MM.1S (cell line): Measurements from ENCODE around the gene KCNQ5.

Experiments used
- DNase-seq: peaks from one replicate; pipeline ENCODE4 v3.0.0-alpha.2; 2015
- H2AFZ ChIP-seq: fragments of 300-600 bp; sonication (generic); 2 replicates; pipeline ENCODE4 v1.6.0; 2016; ENCODE audit warnings: antibody characterized with exemption, low read length
- H3F3A ChIP-seq: fragments of 300-600 bp; sonication (generic); 2 replicates; pipeline ENCODE4 v1.6.1; 2016; ENCODE audit warnings: mild to moderate bottlenecking, antibody characterized with exemption, low read length, moderate library complexity, mixed read lengths; ENCODE audit not compliant: insufficient read depth
- H3K27ac ChIP-seq: fragments of 300-600 bp; sonication (generic); 2 replicates; pipeline ENCODE4 v1.5.1; 2016; ENCODE audit warnings: mild to moderate bottlenecking, low read length
- H3K27me3 ChIP-seq: fragments of 300-600 bp; sonication (generic); replicated peaks from 2 replicates; pipeline ENCODE4 v1.6.0; 2016; ENCODE audit warnings: low read length; ENCODE audit not compliant: insufficient read depth
- H3K36me3 ChIP-seq: fragments of 300-600 bp; sonication (generic); replicated peaks from 2 replicates; pipeline ENCODE4 v1.6.1; 2016; ENCODE audit warnings: mild to moderate bottlenecking, low read length, mixed read lengths; ENCODE audit not compliant: insufficient read depth
- H3K4me1 ChIP-seq: fragments of 300-600 bp; sonication (generic); 2 replicates; pipeline ENCODE4 v1.6.1; 2016; ENCODE audit warnings: low read length, mixed read lengths
- H3K4me2 ChIP-seq: fragments of 300-600 bp; sonication (generic); 2 replicates; pipeline ENCODE4 v1.6.0; 2016; ENCODE audit warnings: low read depth, low read length
- H3K4me3 ChIP-seq: fragments of 300-600 bp; sonication (generic); 2 replicates; pipeline ENCODE4 v1.5.1; 2016; ENCODE audit warnings: low read length, mixed read lengths
- H3K79me2 ChIP-seq: fragments of 300-600 bp; sonication (generic); 2 replicates; pipeline ENCODE4 v1.6.1; 2016; ENCODE audit warnings: mixed run types, low read length, mixed read lengths
- H3K9ac ChIP-seq: fragments of 300-600 bp; sonication (generic); 2 replicates; pipeline ENCODE4 v1.6.1; 2016; ENCODE audit warnings: low read length, mixed read lengths
- H3K9me2 ChIP-seq: fragments of 300-600 bp; sonication (generic); replicated peaks from 2 replicates; pipeline ENCODE4 v1.6.1; 2016; ENCODE audit warnings: mild to moderate bottlenecking, low read length, mixed read lengths; ENCODE audit not compliant: insufficient read depth
- H3K9me3 ChIP-seq: fragments of 300-600 bp; sonication (generic); replicated peaks from 2 replicates; pipeline ENCODE4 v1.6.1; 2016; ENCODE audit warnings: mild to moderate bottlenecking, low read length, mixed read lengths; ENCODE audit not compliant: insufficient read depth
- H4K20me1 ChIP-seq: fragments of 300-600 bp; sonication (generic); 2 replicates; pipeline ENCODE4 v1.6.1; 2016; ENCODE audit warnings: mild to moderate bottlenecking, low read length, moderate library complexity, mixed read lengths; ENCODE audit not compliant: insufficient read depth
- EZH2 ChIP-seq: fragments of 300-600 bp; sonication (generic); optimal IDR thresholded peaks from 2 replicates; pipeline ENCODE3; 2017; ENCODE audit warnings: low read depth, mild to moderate bottlenecking, antibody characterized with exemption, low read length, mixed read lengths
- EZH2phosphoT487 ChIP-seq: fragments of 300-600 bp; sonication (generic); IDR thresholded peaks from 2 replicates; pipeline ENCODE4 v1.6.1; 2018; ENCODE audit warnings: antibody characterized with exemption, low read length
- TF ChIP-seq, protein P1 (sequence below): fragments of 300-600 bp; sonication (generic); IDR thresholded peaks from 2 replicates; pipeline ENCODE4 v1.5.1; 2016; ENCODE audit warnings: antibody characterized with exemption, low read length, mixed read lengths

Gene KCNQ5

GRCh38 chr6:72811971-72812421 is 190.1 kb downstream of the KCNQ5 start:
- Histone ChIP-seq H3K79me2 (no peaks in the 10 kb centered on the region), H3K27me3 (no peaks in the 10 kb centered on the region), H2AFZ (no peak overlapping the region), H3K9ac (no peak overlapping the region), H3F3A (no peaks in the 10 kb centered on the region), H4K20me1 (no peaks in the 10 kb centered on the region), H3K4me2 (no peak overlapping the region), H3K9me2 (no peaks in the 10 kb centered on the region), H3K4me3 (no peak overlapping the region), H3K4me1 (no peaks in the 10 kb centered on the region), H3K9me3 (no peaks in the 10 kb centered on the region), H3K27ac (no peak overlapping the region), H3K36me3 (no peaks in the 10 kb centered on the region)
- no peak for TF ChIP-seq EZH2phosphoT487
- TF ChIP-seq, protein P1, sequence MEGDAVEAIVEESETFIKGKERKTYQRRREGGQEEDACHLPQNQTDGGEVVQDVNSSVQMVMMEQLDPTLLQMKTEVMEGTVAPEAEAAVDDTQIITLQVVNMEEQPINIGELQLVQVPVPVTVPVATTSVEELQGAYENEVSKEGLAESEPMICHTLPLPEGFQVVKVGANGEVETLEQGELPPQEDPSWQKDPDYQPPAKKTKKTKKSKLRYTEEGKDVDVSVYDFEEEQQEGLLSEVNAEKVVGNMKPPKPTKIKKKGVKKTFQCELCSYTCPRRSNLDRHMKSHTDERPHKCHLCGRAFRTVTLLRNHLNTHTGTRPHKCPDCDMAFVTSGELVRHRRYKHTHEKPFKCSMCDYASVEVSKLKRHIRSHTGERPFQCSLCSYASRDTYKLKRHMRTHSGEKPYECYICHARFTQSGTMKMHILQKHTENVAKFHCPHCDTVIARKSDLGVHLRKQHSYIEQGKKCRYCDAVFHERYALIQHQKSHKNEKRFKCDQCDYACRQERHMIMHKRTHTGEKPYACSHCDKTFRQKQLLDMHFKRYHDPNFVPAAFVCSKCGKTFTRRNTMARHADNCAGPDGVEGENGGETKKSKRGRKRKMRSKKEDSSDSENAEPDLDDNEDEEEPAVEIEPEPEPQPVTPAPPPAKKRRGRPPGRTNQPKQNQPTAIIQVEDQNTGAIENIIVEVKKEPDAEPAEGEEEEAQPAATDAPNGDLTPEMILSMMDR = no peak
- TF ChIP-seq EZH2 = no peak
- DNase-seq = no peak

GRCh38 chr6:72813807-72814596 is 192.1 kb downstream of the KCNQ5 start:
- H3K27ac ChIP-seq = no peak overlapping the region
- TF ChIP-seq EZH2 (no peak), EZH2phosphoT487 (no peak)
- TF ChIP-seq, protein P1 = no peak
- H3F3A ChIP-seq = no peaks in the 10 kb centered on the region
- no peak overlapping the region for H2AFZ ChIP-seq
- H3K4me3 ChIP-seq = no peak overlapping the region
- no peaks in the 10 kb centered on the region for H3K36me3 ChIP-seq
- no peaks in the 10 kb centered on the region for H3K9me2 ChIP-seq
- H3K4me1 ChIP-seq = no peaks in the 10 kb centered on the region
- no peak overlapping the region for H3K9ac ChIP-seq
- no peaks in the 10 kb centered on the region for H3K9me3 ChIP-seq
- H3K79me2 ChIP-seq = no peaks in the 10 kb centered on the region
- H4K20me1 ChIP-seq = no peaks in the 10 kb centered on the region
- DNase-seq = no peak
- H3K4me2 ChIP-seq = no peak overlapping the region
- H3K27me3 ChIP-seq = no peaks in the 10 kb centered on the region

DNA sequence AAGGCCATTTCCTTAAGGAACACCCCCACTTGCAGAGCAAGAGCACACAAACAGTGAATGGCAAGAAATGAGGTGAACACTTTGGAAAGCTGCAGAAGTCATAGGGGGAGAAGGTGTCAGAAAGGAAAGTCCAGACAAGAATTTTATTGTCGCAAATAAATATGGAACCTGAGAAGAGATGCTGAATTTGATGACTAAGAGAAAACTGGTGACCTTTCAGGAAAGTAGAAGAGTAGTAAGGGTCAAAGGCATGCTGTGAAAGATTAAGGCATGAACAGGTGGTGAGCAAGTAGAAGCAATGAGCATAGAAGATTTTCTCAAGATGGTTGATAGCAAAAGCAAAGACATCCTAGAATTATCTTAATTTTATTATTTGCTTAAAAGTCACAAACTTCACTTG is 194.2 kb downstream of the KCNQ5 start:
- Histone ChIP-seq H3K4me1 (no peaks in the 10 kb centered on the region), H3K4me3 (no peak overlapping the region), H3K9me2 (no peaks in the 10 kb centered on the region), H3K36me3 (no peaks in the 10 kb centered on the region), H3K27me3 (no peaks in the 10 kb centered on the region), H4K20me1 (no peaks in the 10 kb centered on the region), H3K27ac (no peak overlapping the region), H3K9me3 (no peaks in the 10 kb centered on the region), H2AFZ (no peak overlapping the region), H3K4me2 (no peak overlapping the region), H3F3A (no peaks in the 10 kb centered on the region), H3K9ac (no peak overlapping the region), H3K79me2 (no peaks in the 10 kb centered on the region)
- TF ChIP-seq EZH2 = no peak
- TF ChIP-seq EZH2phosphoT487 = no peak
- TF ChIP-seq, protein P1 = no peak
- no peak for DNase-seq
